NCI-H524 (cell line): ENCODE data around the gene SLC26A1.

Source experiments
- DNase-seq, 2 experiments: peaks; one replicate each; lab custom pipeline; 2025; lab: John Stamatoyannopoulos, UW

SLC26A1 gene

GRCh38 chr4:1028574-1029220 is 35.5 kb upstream of the SLC26A1 start:
- DNase-seq = no peak

- DNase-seq = no peak
These were observed 34.7 kb upstream of the SLC26A1 start for GRCh38 chr4:1027915-1028238.

- no peak for DNase-seq
These were observed 34.2 kb upstream of the SLC26A1 start for GRCh38 chr4:1027219-1027914.

- no peak for DNase-seq
These were observed 32.9 kb upstream of the SLC26A1 start for GRCh38 chr4:1026115-1026514.

GRCh38 chr4:1024882-1025545 is 31.8 kb upstream of the SLC26A1 start:
- no peak for DNase-seq

GRCh38 chr4:1023895-1024740 is 30.9 kb upstream of the SLC26A1 start:
- no peak for DNase-seq

- no peak for DNase-seq
These were observed 30.0 kb upstream of the SLC26A1 start for GRCh38 chr4:1023075-1023640.

GRCh38 chr4:1022739-1023066 is 29.5 kb upstream of the SLC26A1 start:
- DNase-seq = no peak

- no peak for DNase-seq
These were observed 29.0 kb upstream of the SLC26A1 start for GRCh38 chr4:1022051-1022738.

GRCh38 chr4:1021386-1022050 is 28.3 kb upstream of the SLC26A1 start:
- DNase-seq = no peak

- DNase-seq = no peak
These were observed 26.7 kb upstream of the SLC26A1 start for GRCh38 chr4:1019729-1020470.

GRCh38 chr4:1019320-1019719 is 26.1 kb upstream of the SLC26A1 start:
- no peak for DNase-seq

- DNase-seq = no peak
These were observed 25.2 kb upstream of the SLC26A1 start for GRCh38 chr4:1018147-1019020.

GRCh38 chr4:1017706-1018105 is 24.5 kb upstream of the SLC26A1 start:
- DNase-seq = no peak

GRCh38 chr4:1017211-1017610 is 24.0 kb upstream of the SLC26A1 start:
- DNase-seq = no peak

- DNase-seq = no peak
These were observed 22.5 kb upstream of the SLC26A1 start for GRCh38 chr4:1015746-1016145.

GRCh38 chr4:1015179-1015578 is 22.0 kb upstream of the SLC26A1 start:
- no peak for DNase-seq

- no peak for DNase-seq
These were observed 21.3 kb upstream of the SLC26A1 start for GRCh38 chr4:1014291-1015167.
